HG03565 (cell line): Measurements from ENCODE around the gene PCNX2.

Experiments used
- ATAC-seq: cut with Tn5 transposase; IDR thresholded peaks from one replicate; pipeline ENCODE4 v1.9.1; 2021; ENCODE audit warnings: mild to moderate bottlenecking, moderate library complexity; ENCODE audit not compliant: unreplicated experiment

PCNX2 gene

GRCh38 chr1:232973652-232974611 lies 321.6 kb downstream of the PCNX2 start:
- ATAC-seq: no peak

DNA sequence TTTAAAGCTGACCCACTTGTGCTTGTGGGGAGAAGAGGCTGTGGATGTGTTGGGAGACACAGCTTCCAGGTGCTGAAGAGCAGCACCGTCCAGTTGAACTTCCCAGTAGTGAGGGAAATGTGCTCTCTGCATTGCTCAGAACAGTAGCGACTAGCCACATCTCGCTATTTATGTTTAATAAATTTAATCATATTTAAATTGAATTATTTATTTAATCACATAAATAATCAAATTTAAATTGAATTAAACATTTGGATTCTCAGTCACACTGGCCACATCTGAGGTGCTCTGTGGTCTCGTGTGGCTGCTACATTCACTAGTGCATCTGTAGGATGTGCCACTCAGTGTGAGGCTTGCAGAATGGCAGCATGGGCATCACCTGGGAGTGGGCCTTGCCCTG lies 325.0 kb downstream of the PCNX2 start:
- no peak for ATAC-seq

GRCh38 chr1:232969799-232970198 lies 325.7 kb downstream of the PCNX2 start:
- ATAC-seq: no peak

- ATAC-seq: no peak
Observed at GRCh38 chr1:232968965-232969364, 326.6 kb downstream of the PCNX2 start.

GRCh38 chr1:232968391-232968790 lies 327.1 kb downstream of the PCNX2 start:
- ATAC-seq: no peak

GRCh38 chr1:232966663-232967062 lies 328.9 kb downstream of the PCNX2 start:
- ATAC-seq: no peak

- ATAC-seq: no peak
Observed at GRCh38 chr1:232965912-232966217, 329.7 kb downstream of the PCNX2 start.

GRCh38 chr1:232965124-232965911 lies 330.2 kb downstream of the PCNX2 start:
- no peak for ATAC-seq

GRCh38 chr1:232964601-232965000 lies 330.9 kb downstream of the PCNX2 start:
- ATAC-seq: no peak

- ATAC-seq: no peak
Observed at GRCh38 chr1:232962761-232963745, 332.5 kb downstream of the PCNX2 start.

- ATAC-seq: no peak
Observed at GRCh38 chr1:232958067-232958466, 337.5 kb downstream of the PCNX2 start.

GRCh38 chr1:232956081-232956480 lies 339.4 kb downstream of the PCNX2 start:
- no peak for ATAC-seq

GRCh38 chr1:232954594-232955365 lies 340.7 kb downstream of the PCNX2 start:
- ATAC-seq: no peak

- peak; percentile 45 for ATAC-seq
Observed at GRCh38 chr1:232952514-232953499, 342.7 kb downstream of the PCNX2 start.

DNA sequence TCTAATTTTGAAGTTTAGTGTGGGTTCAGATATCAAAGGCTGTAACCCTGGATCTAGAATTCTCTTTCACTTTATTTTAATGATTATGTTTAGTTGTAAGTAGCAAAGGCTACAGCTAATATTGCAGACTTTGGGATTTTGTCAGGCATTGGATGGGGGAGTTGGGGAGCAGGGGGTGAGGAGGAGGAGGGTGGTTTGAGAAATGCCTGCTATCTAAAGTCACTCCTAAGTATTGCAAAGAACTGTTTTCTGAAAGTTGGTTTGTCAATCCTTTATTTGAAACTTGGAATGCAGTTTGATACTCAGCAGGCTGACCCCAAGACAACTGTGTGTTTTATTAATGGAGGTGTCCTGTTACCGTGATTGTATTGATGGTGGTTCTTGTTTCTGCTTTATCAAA lies 343.9 kb downstream of the PCNX2 start:
- ATAC-seq: no peak

DNA sequence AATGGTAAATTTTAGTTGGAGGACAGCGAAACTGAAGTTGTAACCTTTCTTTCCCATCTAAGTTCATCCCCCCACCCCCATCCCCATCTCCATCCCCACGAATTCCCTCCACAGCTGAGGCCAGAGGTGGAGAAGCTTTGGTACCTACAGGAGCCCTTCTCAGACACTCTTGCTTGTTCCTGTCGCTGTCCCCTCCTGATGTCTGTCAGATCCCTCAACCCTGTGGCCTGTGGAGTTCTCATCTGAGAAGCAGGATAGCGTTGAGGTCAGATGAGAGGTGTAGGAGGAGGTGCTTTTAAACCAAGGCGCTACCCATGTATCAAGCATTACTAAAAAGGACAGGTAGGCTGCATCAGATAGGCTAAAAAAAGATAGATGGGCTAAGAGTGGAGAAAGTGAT lies 344.3 kb downstream of the PCNX2 start:
- ATAC-seq: no peak

- peak; percentile 85 for ATAC-seq
Observed at GRCh38 chr1:232950197-232951176, 345.0 kb downstream of the PCNX2 start, which contains the start of gene NTPCR. Gene NTPCR (plus strand): TSS chr1:232950611. CDS start chr1:232950711, 100 bp downstream.
